ENCODE results near the gene SEZ6.

Gene SEZ6

GRCh38 chr17:29032857-29033197, 27.0 kb upstream of the SEZ6 start:
- DNase-seq: no peak

GRCh38 chr17:29032013-29032856, 26.4 kb upstream of the SEZ6 start:
- DNase-seq: no peak

GRCh38 chr17:29031488-29031887, 25.7 kb upstream of the SEZ6 start:
- no peak for DNase-seq

GRCh38 chr17:29024316-29024952, 18.6 kb upstream of the SEZ6 start:
- DNase-seq: no peak

- no peak for DNase-seq
These were observed 16.2 kb upstream of the SEZ6 start for GRCh38 chr17:29022074-29022473.

- no peak for DNase-seq
These were observed 15.4 kb upstream of the SEZ6 start for GRCh38 chr17:29021226-29021625.

- no peak for DNase-seq
These were observed 14.7 kb upstream of the SEZ6 start for GRCh38 chr17:29020576-29020975.

GRCh38 chr17:29019475-29020181, 13.8 kb upstream of the SEZ6 start:
- DNase-seq: no peak

- DNase-seq: no peak
These were observed 13.1 kb upstream of the SEZ6 start for GRCh38 chr17:29018788-29019474.

GRCh38 chr17:29016345-29017210, 10.7 kb upstream of the SEZ6 start:
- no peak for DNase-seq

GRCh38 chr17:29014716-29015115, 8.9 kb upstream of the SEZ6 start:
- no peak for DNase-seq

- no peak for DNase-seq
These were observed 6.7 kb upstream of the SEZ6 start for GRCh38 chr17:29012535-29012934.

- DNase-seq: no peak
These were observed 4.8 kb upstream of the SEZ6 start for GRCh38 chr17:29010586-29010985.

GRCh38 chr17:29010129-29010528, 4.3 kb upstream of the SEZ6 start:
- DNase-seq: no peak

- DNase-seq: no peak
These were observed 2.8 kb upstream of the SEZ6 start for GRCh38 chr17:29008591-29008990.

GRCh38 chr17:29007860-29008455, 2.1 kb upstream of the SEZ6 start:
- DNase-seq: no peak

GRCh38 chr17:29007456-29007855, 1.6 kb upstream of the SEZ6 start:
- DNase-seq: no peak

GRCh38 chr17:29004081-29004692, 1.6 kb downstream of the SEZ6 start:
- DNase-seq: no peak

- DNase-seq: no peak
These were observed 2.5 kb downstream of the SEZ6 start for GRCh38 chr17:29003289-29003688.

- DNase-seq: no peak
These were observed 3.0 kb downstream of the SEZ6 start for GRCh38 chr17:29002811-29003210.

- DNase-seq: no peak
These were observed 4.9 kb downstream of the SEZ6 start for GRCh38 chr17:29000973-29001372.

GRCh38 chr17:28999206-28999605, 6.6 kb downstream of the SEZ6 start:
- no peak for DNase-seq
